ENCODE data around the gene SHC3.

GRCh38 chr9:89172398-89172797 lies 6.2 kb downstream of the SHC3 start:
- no peak for TF ChIP-seq CTCF (IDR thresholded peaks at IDR 0.05)
- TF ChIP-seq POLR2A (IDR thresholded peaks at IDR 0.05) = no peak

Data from esophagus squamous epithelium (tissue), 4 donors.